Neuronal stem cell (in vitro differentiated cells): ENCODE measurements around the gene ORC4. TPM values are rescaled to one million over a fixed set of nuclear protein-coding genes. Genes with fewer than 3 reads are reported as not detected.

Experiments
- DNase-seq: peaks from one replicate; pipeline ENCODE4 v3.0.0-alpha.2; 2013; ENCODE audit warnings: low spot score
- H2AFZ ChIP-seq: one replicate; pipeline ENCODE4 v1.6.1; 2013; ENCODE audit warnings: mild to moderate bottlenecking, low read length, inconsistent platforms
- H2AK5ac ChIP-seq: 2 replicates; pipeline ENCODE4 v1.6.1; 2013; ENCODE audit warnings: low read depth, mild to moderate bottlenecking, inconsistent platforms, low read length, moderate library complexity, mixed read lengths
- H2BK120ac ChIP-seq: 2 replicates; pipeline ENCODE4 v1.6.1; 2013; ENCODE audit warnings: low read depth, mild to moderate bottlenecking, inconsistent platforms, low read length, moderate library complexity, mixed read lengths
- H2BK12ac ChIP-seq: one replicate; pipeline ENCODE4 v1.6.1; 2013; ENCODE audit warnings: low read length, inconsistent platforms
- H2BK15ac ChIP-seq: 2 replicates; pipeline ENCODE4 v1.6.1; 2013; ENCODE audit warnings: mild to moderate bottlenecking, low read length, inconsistent platforms, mixed read lengths
- H2BK5ac ChIP-seq: one replicate; pipeline ENCODE4 v1.6.1; 2013; ENCODE audit warnings: inconsistent platforms, mild to moderate bottlenecking, low read length, moderate library complexity
- H3K14ac ChIP-seq: one replicate; pipeline ENCODE4 v1.6.1; 2013; ENCODE audit warnings: low read length, inconsistent platforms
- H3K18ac ChIP-seq: 2 replicates; pipeline ENCODE4 v1.6.1; 2013; ENCODE audit warnings: low read length, inconsistent platforms
- H3K23ac ChIP-seq: 2 replicates; pipeline ENCODE4 v1.6.1; 2013; ENCODE audit warnings: low read depth, mild to moderate bottlenecking, mixed read lengths, low read length, inconsistent platforms; ENCODE audit not compliant: poor library complexity
- H3K27ac ChIP-seq: replicated peaks from 3 replicates; pipeline ENCODE4 v1.5.1; 2013; ENCODE audit warnings: low read length, inconsistent platforms
- H3K27me3 ChIP-seq, 3 experiments: 2 replicates each; pipeline ENCODE4 v1.6.1; 2013; ENCODE audit warnings: low read length in 3 of 3, mild to moderate bottlenecking in 2 of 3, inconsistent platforms in 1 of 3, low read depth in 1 of 3, mixed read lengths in 1 of 3, moderate library complexity in 1 of 3; ENCODE audit not compliant: control insufficient read depth in 3 of 3, insufficient read depth in 3 of 3
- H3K36me3 ChIP-seq, 2 donors: replicated peaks in 1 of 2; 2 replicates each; pipeline ENCODE4 v1.6.1; 2013; ENCODE audit warnings: low read length in 2 of 2; ENCODE audit not compliant: control insufficient read depth in 2 of 2, insufficient read depth in 2 of 2
- H3K4ac ChIP-seq: 2 replicates; pipeline ENCODE4 v1.6.1; 2013; ENCODE audit warnings: inconsistent platforms, mild to moderate bottlenecking, low read length, moderate library complexity
- H3K4me1 ChIP-seq, 2 donors: 1 replicate in 1 of 2; 2 replicates in 1 of 2; pipeline ENCODE4 v1.6.1; 2013; ENCODE audit warnings: low read length in 2 of 2, low read depth in 1 of 2; ENCODE audit not compliant: control insufficient read depth in 2 of 2, insufficient read depth in 1 of 2
- H3K4me2 ChIP-seq: one replicate; pipeline ENCODE4 v1.6.1; 2013; ENCODE audit warnings: mild to moderate bottlenecking, low read length, inconsistent platforms; ENCODE audit not compliant: insufficient read depth, poor library complexity, severe bottlenecking
- H3K4me3 ChIP-seq, 2 donors: 2 replicates each; pipeline ENCODE4 v1.5.1; 2013; ENCODE audit warnings: low read length in 2 of 2, mild to moderate bottlenecking in 2 of 2, inconsistent platforms in 1 of 2, moderate library complexity in 1 of 2
- H3K79me1 ChIP-seq: one replicate; pipeline ENCODE4 v1.6.1; 2013; ENCODE audit warnings: low read depth, mild to moderate bottlenecking, inconsistent platforms, low read length, moderate library complexity
- H3K9ac ChIP-seq: one replicate; pipeline ENCODE4 v1.6.1; 2013; ENCODE audit warnings: mild to moderate bottlenecking, low read depth, low read length, inconsistent platforms; ENCODE audit not compliant: poor library complexity
- H3K9me3 ChIP-seq, 2 donors: replicated peaks in 1 of 2; 2 replicates each; pipeline versions ENCODE3 to v1.6.1; 2013; ENCODE audit warnings: low read length in 2 of 2, mild to moderate bottlenecking in 2 of 2, inconsistent platforms in 1 of 2, low read depth in 1 of 2, mixed read lengths in 1 of 2, moderate library complexity in 1 of 2; ENCODE audit not compliant: control insufficient read depth in 2 of 2, insufficient read depth in 1 of 2
- H4K8ac ChIP-seq: one replicate; pipeline ENCODE4 v1.6.1; 2013; ENCODE audit warnings: low read depth, mild to moderate bottlenecking, inconsistent platforms, low read length, moderate library complexity
- H4K91ac ChIP-seq: one replicate; pipeline ENCODE4 v1.6.1; 2013; ENCODE audit warnings: low read length, low read depth, mild to moderate bottlenecking, inconsistent platforms; ENCODE audit not compliant: poor library complexity
- WGBS, 2 donors: extraction: QIAGEN DNeasy Blood & Tissue Kit; methylation state at CpG; one replicate each; pipeline ENCODE4 v1.1.7; 2013; ENCODE audit warnings: missing lambda C conversion rate in 2 of 2, mixed read lengths in 1 of 2; ENCODE audit not compliant: insufficient read length in 2 of 2, insufficient replicate concordance in 1 of 2; ENCODE audit errors: extremely low coverage in 2 of 2; 5-methylcytosine and 5-hydroxymethylcytosine counted together
- polyA plus RNA-seq, 2 experiments: library from polyadenylated mRNA; stranded (reverse); fragments of 200-250 nt; gene quantifications; one replicate each; pipeline ENCODE4 v1.2.3, GENCODE V29; 2013

The ORC4 gene
- 67.5 TPM for polyA plus RNA-seq (2013, experiment 1 of 2)
- 65.7 TPM for polyA plus RNA-seq (2013, experiment 2 of 2)

DNA sequence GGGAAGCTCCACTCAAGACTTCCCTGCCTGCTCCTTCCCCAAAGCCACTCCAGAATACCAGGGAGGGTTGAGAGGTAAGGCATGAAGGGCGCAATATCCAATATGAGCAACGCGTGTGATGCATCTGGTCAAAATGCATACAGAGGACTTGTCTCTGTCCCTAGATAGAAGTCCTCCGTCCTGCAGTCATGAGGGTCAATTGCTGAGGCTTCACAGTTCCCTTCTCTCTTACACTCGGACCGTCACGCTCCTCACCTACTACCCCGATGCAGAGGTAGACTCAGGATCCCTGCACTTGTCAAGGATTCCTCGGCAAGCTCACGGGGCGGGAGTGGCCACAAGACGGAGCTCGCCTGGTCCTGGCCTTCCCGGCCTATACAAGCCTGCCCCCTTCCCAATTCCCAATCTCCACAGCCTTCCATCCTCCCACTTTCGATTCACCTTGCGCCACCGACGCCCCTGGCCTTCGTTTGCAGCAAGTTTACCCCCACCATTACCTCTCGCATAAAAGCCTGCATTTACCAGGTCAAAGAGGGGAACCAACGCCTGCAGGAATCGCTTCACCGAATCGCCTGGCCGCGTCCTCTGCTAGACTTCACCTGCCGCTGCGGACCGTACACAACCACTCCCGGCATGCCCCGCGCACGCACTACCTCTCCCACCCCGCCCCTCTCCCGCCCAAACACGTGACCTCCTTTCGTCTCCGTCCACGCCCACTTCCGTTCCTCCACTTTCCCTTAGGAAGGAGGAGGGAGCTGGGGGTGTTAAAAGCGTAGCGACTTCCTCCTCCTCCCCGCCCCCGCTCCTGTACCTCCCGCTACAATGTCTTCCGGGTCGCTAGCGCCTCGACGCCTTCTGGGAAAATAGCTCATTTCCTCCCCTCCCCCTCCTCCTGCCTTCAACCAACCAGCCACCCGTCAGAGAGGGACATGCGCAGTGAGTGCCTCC is at the start of gene ORC4:
Gene ORC4, minus strand, starts transcription at position 627 of the 948 bp plus-strand sequence. CDS start 44,779 bp downstream, outside the sequence.
- peak within 1 kb of the TSS; percentile 85 for H3K23ac ChIP-seq
- peak within 1 kb of the TSS; percentile 97 for H3K9ac ChIP-seq
- peaks cover 1% of the 10 kb centered on the region for H3K79me1 ChIP-seq
- no peaks in the 10 kb centered on the region for H3K27me3 ChIP-seq
- no peak within 1 kb of the TSS for H4K91ac ChIP-seq
- peaks cover 0 to 2% of the 10 kb centered on the region in 2 donors for H3K4me1 ChIP-seq
- H3K14ac ChIP-seq = peak within 1 kb of the TSS; percentile 58
- WGBS, 2 donors = no CpG with 5 or more reads among the region's 52 CpGs
- peak within 1 kb of the TSS; percentile 88 for H3K27ac ChIP-seq
- H3K4ac ChIP-seq = no peak within 1 kb of the TSS
- no peak within 1 kb of the TSS for H2BK120ac ChIP-seq
- no peak within 1 kb of the TSS for H2BK12ac ChIP-seq
- H3K18ac ChIP-seq = peak within 1 kb of the TSS; percentile 84
- no peak within 1 kb of the TSS for H4K8ac ChIP-seq
- peak within 1 kb of the TSS; percentile 92 for H2AFZ ChIP-seq
- peaks cover 0 to 8% of the 10 kb centered on the region in 2 donors for H3K9me3 ChIP-seq
- peak; percentile 99 for DNase-seq
- H2BK5ac ChIP-seq = no peak within 1 kb of the TSS
- H2BK15ac ChIP-seq = no peak within 1 kb of the TSS
- peak within 1 kb of the TSS; percentile 70 for H3K4me2 ChIP-seq
- peak within 1 kb of the TSS; percentile 77 to 94 for H3K4me3 ChIP-seq
- no peak within 1 kb of the TSS for H2AK5ac ChIP-seq
- H3K36me3 ChIP-seq = peaks cover 3 to 8% of the 10 kb centered on the region in 2 donors

DNA sequence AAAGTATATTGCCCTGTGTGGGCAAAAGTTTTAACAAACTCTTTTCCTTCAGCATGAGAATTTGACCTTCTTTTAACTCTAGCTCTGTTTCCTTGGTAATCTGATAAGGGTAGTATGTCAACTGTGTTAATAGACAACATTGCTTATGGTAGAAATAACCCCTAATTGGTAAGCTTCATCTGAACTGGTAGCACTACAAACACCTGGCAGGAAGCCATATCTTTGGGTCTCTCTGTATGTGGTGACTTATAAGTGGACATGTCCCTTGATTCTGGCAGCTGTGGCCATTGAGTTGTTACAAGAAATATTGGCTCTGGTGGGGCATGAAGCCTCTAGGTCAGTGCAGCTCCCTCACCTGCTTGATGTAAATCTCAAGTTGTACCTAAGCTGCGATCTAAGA is 47.3 kb upstream of the ORC4 start:
- H2AK5ac ChIP-seq = no peak overlapping the region
- no peak overlapping the region for H3K27ac ChIP-seq
- no peak overlapping the region for H2BK15ac ChIP-seq
- no peak overlapping the region for H2BK12ac ChIP-seq
- no peak overlapping the region for H2BK5ac ChIP-seq
- no peak overlapping the region for H3K23ac ChIP-seq
- no peak for DNase-seq
- no peak overlapping the region for H3K9ac ChIP-seq
- H3K79me1 ChIP-seq = no peaks in the 10 kb centered on the region
- H3K27me3 ChIP-seq = no peaks in the 10 kb centered on the region
- no peak overlapping the region for H2AFZ ChIP-seq
- WGBS, 2 donors = no CpG with 5 or more reads among the region's 1 CpG
- H3K4ac ChIP-seq = no peak overlapping the region
- H3K9me3 ChIP-seq = no peaks in the 10 kb centered on the region
- H4K91ac ChIP-seq = no peak overlapping the region
- no peak overlapping the region for H2BK120ac ChIP-seq
- no peak overlapping the region for H3K4me3 ChIP-seq
- no peaks in the 10 kb centered on the region for H3K4me1 ChIP-seq
- H3K4me2 ChIP-seq = no peak overlapping the region
- no peak overlapping the region for H4K8ac ChIP-seq
- no peaks in the 10 kb centered on the region for H3K36me3 ChIP-seq
- no peak overlapping the region for H3K18ac ChIP-seq
- H3K14ac ChIP-seq = no peak overlapping the region

DNA sequence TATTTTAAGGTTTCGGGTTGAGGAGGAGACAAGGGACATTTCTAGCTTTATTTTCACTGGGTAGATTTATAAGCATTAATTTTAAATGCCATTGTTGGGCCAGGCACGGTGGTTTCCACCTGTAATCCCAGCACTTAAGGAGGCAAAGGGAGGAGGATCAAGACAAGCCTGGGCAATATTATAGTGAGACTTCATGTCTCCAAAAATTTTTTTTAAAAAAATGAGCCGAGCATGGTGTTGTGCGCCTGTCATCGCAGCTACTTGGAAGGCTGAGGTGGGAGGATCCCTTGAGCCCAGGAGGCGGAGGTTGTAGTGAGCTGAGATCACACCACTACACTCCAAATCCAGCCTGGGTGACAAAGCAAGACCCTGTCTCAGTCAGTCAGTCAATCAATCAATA is 45.4 kb upstream of the ORC4 start:
- Histone ChIP-seq H3K18ac (no peak overlapping the region), H4K8ac (no peak overlapping the region), H2AFZ (no peak overlapping the region), H3K4me2 (no peak overlapping the region), H3K4ac (no peak overlapping the region), H3K4me3 (no peak overlapping the region), H3K36me3 (no peaks in the 10 kb centered on the region), H2AK5ac (no peak overlapping the region), H2BK5ac (no peak overlapping the region), H3K14ac (no peak overlapping the region), H3K27me3 (no peaks in the 10 kb centered on the region), H2BK120ac (no peak overlapping the region), H3K23ac (no peak overlapping the region), H4K91ac (no peak overlapping the region), H3K79me1 (no peaks in the 10 kb centered on the region), H2BK15ac (no peak overlapping the region), H3K27ac (no peak overlapping the region), H2BK12ac (no peak overlapping the region), H3K4me1 (no peaks in the 10 kb centered on the region), H3K9me3 (no peaks in the 10 kb centered on the region), H3K9ac (no peak overlapping the region)
- DNase-seq = no peak
- no CpG with 5 or more reads among the region's 6 CpGs for WGBS, 2 donors

DNA sequence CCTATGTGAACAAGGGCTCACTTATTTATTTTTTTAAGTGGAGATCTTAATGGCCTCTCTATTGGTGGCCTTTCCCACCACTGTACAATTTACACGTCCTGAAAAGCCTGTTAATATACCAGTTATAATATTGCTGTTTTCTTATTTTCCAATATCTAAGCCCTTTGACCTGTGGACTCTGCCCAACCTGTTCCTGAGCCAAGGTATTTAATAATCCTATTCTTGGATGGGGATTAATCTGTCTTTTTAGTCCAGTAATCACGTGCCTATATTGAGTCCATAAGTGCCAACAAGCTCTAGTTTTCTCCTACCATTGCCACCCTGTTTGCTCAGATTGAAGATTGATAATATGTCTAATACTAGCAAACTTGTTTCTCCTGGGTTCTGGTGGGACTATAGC is 43.1 kb upstream of the ORC4 start:
- H4K91ac ChIP-seq = no peak overlapping the region
- no peak overlapping the region for H3K9ac ChIP-seq
- H3K4me1 ChIP-seq = no peaks in the 10 kb centered on the region
- no peak overlapping the region for H2BK15ac ChIP-seq
- H3K4me3 ChIP-seq = no peak overlapping the region
- no CpG with 5 or more reads among the region's 2 CpGs for WGBS, 2 donors
- H3K23ac ChIP-seq = no peak overlapping the region
- no peak for DNase-seq
- H3K14ac ChIP-seq = no peak overlapping the region
- H3K79me1 ChIP-seq = no peaks in the 10 kb centered on the region
- H2AK5ac ChIP-seq = no peak overlapping the region
- H3K4me2 ChIP-seq = no peak overlapping the region
- H2BK12ac ChIP-seq = no peak overlapping the region
- no peaks in the 10 kb centered on the region for H3K36me3 ChIP-seq
- H3K27me3 ChIP-seq = no peaks in the 10 kb centered on the region
- H3K27ac ChIP-seq = no peak overlapping the region
- no peaks in the 10 kb centered on the region for H3K9me3 ChIP-seq
- H2BK120ac ChIP-seq = no peak overlapping the region
- H3K4ac ChIP-seq = no peak overlapping the region
- no peak overlapping the region for H3K18ac ChIP-seq
- H2BK5ac ChIP-seq = no peak overlapping the region
- H4K8ac ChIP-seq = no peak overlapping the region
- no peak overlapping the region for H2AFZ ChIP-seq
